Myocyte (in vitro differentiated cells): Measurements from ENCODE around the gene EXO1. TPM values are rescaled to one million over a fixed set of nuclear protein-coding genes. Genes with fewer than 3 reads are reported as not detected.
"Not testable (repeated sequence)": the region's sequence is repeated elsewhere in the genome, so short reads cannot be mapped to it uniquely, and the experiment has no call there.

Experiments used
- DNase-seq: peaks from one replicate; pipeline ENCODE4 v3.0.0-alpha.2; 2012; ENCODE audit warnings: low read depth
- polyA plus RNA-seq: library from polyadenylated mRNA; unstranded; fragments of >200 nt; gene quantifications from one replicate; pipeline ENCODE4 v1.2.1, GENCODE V29; 2012; ENCODE audit warnings: missing spikeins
- total RNA-seq: library from RNA; depleted of rRNA; stranded (reverse); fragments of >200 nt; gene quantifications from 2 replicates; pipeline ENCODE4 v1.2.3, GENCODE V29; 2014

The EXO1 gene
- 0.21 and 1.3 TPM in 2 replicates for total RNA-seq
- polyA plus RNA-seq = 0.23 TPM

- peak; percentile 94 for DNase-seq
Observed at GRCh38 chr1:241847796-241848685, at the start of gene EXO1. Gene EXO1, plus strand, starts transcription at chr1:241848204. Its CDS starts 2,222 bp downstream, at chr1:241850426.

GRCh38 chr1:241799416-241799815, 48.6 kb upstream of the EXO1 start:
- no peak for DNase-seq

- DNase-seq = no peak
Observed at GRCh38 chr1:241800640-241801039, 47.4 kb upstream of the EXO1 start.

- DNase-seq = no peak
Observed at GRCh38 chr1:241802863-241803262, 45.1 kb upstream of the EXO1 start.

GRCh38 chr1:241804706-241805105, 43.3 kb upstream of the EXO1 start:
- not testable (repeated sequence) for DNase-seq

GRCh38 chr1:241808265-241808664, 39.7 kb upstream of the EXO1 start:
- DNase-seq = peak; percentile 6

GRCh38 chr1:241810769-241811405, 37.1 kb upstream of the EXO1 start:
- no peak for DNase-seq

- no peak for DNase-seq
Observed at GRCh38 chr1:241813768-241814320, 34.2 kb upstream of the EXO1 start.

- no peak for DNase-seq
Observed at GRCh38 chr1:241816008-241816407, 32.0 kb upstream of the EXO1 start.

GRCh38 chr1:241817331-241817792, 30.6 kb upstream of the EXO1 start:
- DNase-seq = no peak

GRCh38 chr1:241817956-241818612, 29.9 kb upstream of the EXO1 start:
- DNase-seq = no peak

- no peak for DNase-seq
Observed at GRCh38 chr1:241819340-241819866, 28.6 kb upstream of the EXO1 start.

- no peak for DNase-seq
Observed at GRCh38 chr1:241821363-241821762, 26.6 kb upstream of the EXO1 start.

GRCh38 chr1:241822846-241823245, 25.2 kb upstream of the EXO1 start:
- no peak for DNase-seq

- DNase-seq = no peak
Observed at GRCh38 chr1:241823925-241824324, 24.1 kb upstream of the EXO1 start.

GRCh38 chr1:241825581-241825980, 22.4 kb upstream of the EXO1 start:
- DNase-seq = peak; percentile 32

GRCh38 chr1:241826613-241827012, 21.4 kb upstream of the EXO1 start:
- not testable (repeated sequence) for DNase-seq

- no peak for DNase-seq
Observed at GRCh38 chr1:241827264-241827663, 20.7 kb upstream of the EXO1 start.

GRCh38 chr1:241828463-241829021, 19.5 kb upstream of the EXO1 start:
- DNase-seq = no peak

- no peak for DNase-seq
Observed at GRCh38 chr1:241829468-241829867, 18.5 kb upstream of the EXO1 start.
